Ovary (tissue), 3 donors: ENCODE measurements around the gene KREMEN1.

ENCODE experiments used
- CTCF ChIP-seq, 3 donors: fragments of 450-650 bp in 2 of 3; fragments of 200-600 bp in 1 of 3; IDR thresholded peaks; one replicate each; pipeline versions ENCODE4 v1.5.1 to v1.8.0; 2016 to 2022; ENCODE audit warnings: antibody characterized with exemption in 3 of 3, mild to moderate bottlenecking in 1 of 3
- EP300 ChIP-seq: sonication (generic); formaldehyde crosslinking; IDR thresholded peaks from one replicate; pipeline ENCODE4 v1.6.1; 2017; ENCODE audit warnings: antibody characterized with exemption
- POLR2A ChIP-seq: fragments of 450-650 bp; IDR thresholded peaks from one replicate; pipeline ENCODE4 v1.6.1; 2017; ENCODE audit warnings: antibody characterized with exemption, mild to moderate bottlenecking, moderate library complexity
- donor health status: DM: no; HTN: no; CAD: no.

DNA sequence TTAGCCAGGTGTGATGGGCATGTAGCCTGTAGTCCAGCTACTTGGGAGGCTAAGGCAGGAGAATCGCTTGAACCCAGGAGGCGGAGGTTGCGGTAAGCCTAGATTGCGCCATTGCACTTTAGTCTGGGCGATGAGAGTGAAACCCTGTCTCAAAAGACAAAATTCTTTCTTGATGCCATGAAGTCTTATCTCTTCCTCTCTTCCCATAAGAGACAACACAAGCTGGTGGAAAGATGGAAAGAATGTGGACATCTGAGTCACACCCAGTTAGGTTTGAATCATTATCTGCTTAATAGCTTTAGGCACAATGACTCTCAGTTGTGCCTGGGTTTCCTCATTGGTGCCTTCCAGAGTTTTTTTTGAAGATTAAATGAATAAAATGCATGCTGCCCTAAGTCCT lies 35.3 kb downstream of the KREMEN1 start:
- TF ChIP-seq POLR2A (no peak), CTCF (IDR thresholded peaks at IDR 0.05) (no peak), EP300 (no peak)
